K562 (cell line): ENCODE results near the gene VILL. TPM values are rescaled to one million over a fixed set of nuclear protein-coding genes. Genes with fewer than 3 reads are reported as not detected.

ENCODE experiments used
- CHCHD3 ChIP-seq: fragments of 250-450 bp; sonication (Bioruptor Pico); IDR thresholded peaks from 2 replicates; pipeline ENCODE4 v2.1.2; 2022; ENCODE audit warnings: mild to moderate bottlenecking
- CSDE1 ChIP-seq, 2 experiments: fragments of 450-650 bp; IDR thresholded peaks; 2 replicates each; pipeline ENCODE4 v1.6.1; 2016; ENCODE audit warnings: mild to moderate bottlenecking in 1 of 2
- CTBP1 ChIP-seq: fragments of 450-650 bp; IDR thresholded peaks from 2 replicates; pipeline ENCODE4 v1.6.1; 2016; ENCODE audit warnings: borderline replicate concordance
- DPF2 ChIP-seq: fragments of 450-650 bp; IDR thresholded peaks from 2 replicates; pipeline ENCODE4 v1.6.1; 2016
- FOSL1 ChIP-seq: fragments of 200-800 bp; sonication (Bioruptor generic); conservative IDR thresholded peaks from 2 replicates; pipeline ENCODE4 v1.6.1; 2016; ENCODE audit warnings: missing genetic modification characterization, missing compliant biosample characterization
- GTF2E2 ChIP-seq: fragments of 200-800 bp; sonication (Bioruptor generic); IDR thresholded peaks from 2 replicates; pipeline ENCODE4 v1.6.1; 2016; ENCODE audit warnings: missing genetic modification characterization, missing compliant biosample characterization
- HDGF ChIP-seq: fragments of 450-650 bp; IDR thresholded peaks from 2 replicates; pipeline ENCODE4 v1.6.1; 2016
- JUNB ChIP-seq: fragments of 450-650 bp; formaldehyde crosslinking; conservative IDR thresholded peaks from 2 replicates; pipeline ENCODE4 v1.4.0; 2020; ENCODE audit warnings: mild to moderate bottlenecking
- KDM1A ChIP-seq, 2 experiments: fragments of 450-650 bp; IDR thresholded peaks; 2 replicates each; pipeline ENCODE4 v1.6.1; 2016; ENCODE audit warnings: mild to moderate bottlenecking in 2 of 2
- MYC ChIP-seq, 2 experiments: fragments of 250-450 bp in 1 of 2; sonication (Bioruptor Pico) in 1 of 2; IDR thresholded peaks; 2 replicates each; pipeline versions ENCODE4 v1.5.1 to v1.6.1; 2012 to 2021; ENCODE audit warnings: low read depth in 2 of 2, borderline replicate concordance in 1 of 2, improper control_type of control experiment in 1 of 2, low read length in 1 of 2, mild to moderate bottlenecking in 1 of 2, moderate library complexity in 1 of 2
- NFIC ChIP-seq: fragments of 450-650 bp; IDR thresholded peaks from 2 replicates; pipeline ENCODE4 v1.6.1; 2017; ENCODE audit warnings: mild to moderate bottlenecking, inconsistent platforms
- NR2C2 ChIP-seq, 2 experiments: fragments of 200-800 bp in 1 of 2; sonication (Bioruptor generic) in 1 of 2; sonication (generic) in 1 of 2; formaldehyde crosslinking in 1 of 2; IDR thresholded peaks; 2 replicates each; pipeline versions ENCODE4 v1.6.1 to v1.8.0; 2016 to 2022; ENCODE audit warnings: mild to moderate bottlenecking in 1 of 2, missing compliant biosample characterization in 1 of 2, missing genetic modification characterization in 1 of 2, missing genetic modification reagents in 1 of 2
- POLR2AphosphoS5 ChIP-seq: IDR thresholded peaks from 2 replicates; pipeline ENCODE4 v1.6.1; 2011; ENCODE audit warnings: mild to moderate bottlenecking, low read depth, low read length, moderate library complexity; ENCODE audit not compliant: control insufficient read depth, insufficient read depth
- SOX6 ChIP-seq: fragments of 450-650 bp; IDR thresholded peaks from 2 replicates; pipeline ENCODE4 v1.6.1; 2014; ENCODE audit warnings: mild to moderate bottlenecking
- SREBF2 ChIP-seq: sonication (generic); formaldehyde crosslinking; IDR thresholded peaks from 2 replicates; pipeline ENCODE4 v1.4.0; 2020; ENCODE audit warnings: mild to moderate bottlenecking, missing genetic modification reagents
- TRIM24 ChIP-seq, 2 experiments: fragments of 450-650 bp; IDR thresholded peaks; 2 replicates each; pipeline ENCODE4 v1.6.1; 2016
- U2AF1 ChIP-seq: fragments of 200-400 bp; formaldehyde crosslinking; optimal IDR thresholded peaks from 2 replicates; pipeline ENCODE3; 2017; ENCODE audit warnings: mild to moderate bottlenecking, low read depth, low read length, moderate library complexity
- XRCC5 ChIP-seq: fragments of 200-400 bp; formaldehyde crosslinking; IDR thresholded peaks from 2 replicates; pipeline ENCODE4 v1.6.1; 2017; ENCODE audit warnings: low read depth, mild to moderate bottlenecking, low read length
- ZBTB17 ChIP-seq: fragments of 450-650 bp; formaldehyde crosslinking; IDR thresholded peaks from 2 replicates; pipeline ENCODE4 v1.4.0; 2020; ENCODE audit warnings: mild to moderate bottlenecking
- ZNF146 ChIP-seq: IDR thresholded peaks from one replicate; pipeline ENCODE4 v1.6.1; 2018; ENCODE audit warnings: missing compliant biosample characterization; ENCODE audit not compliant: unreplicated experiment
- ZNF3 ChIP-seq: fragments of 250-450 bp; sonication (Bioruptor Pico); IDR thresholded peaks from 2 replicates; pipeline ENCODE4 v1.5.0; 2021; ENCODE audit warnings: mild to moderate bottlenecking, moderate library complexity
- ZNF316 ChIP-seq: fragments of 450-650 bp; IDR thresholded peaks from 2 replicates; pipeline ENCODE4 v1.6.1; 2016
- ZNF785 ChIP-seq: fragments of 250-450 bp; sonication (Bioruptor Pico); IDR thresholded peaks from 2 replicates; pipeline ENCODE4 v1.4.0; 2020; ENCODE audit warnings: mild to moderate bottlenecking
- polyA plus RNA-seq, 8 experiments: library from polyadenylated mRNA; depleted of rRNA in 4 of 8; stranded (reverse) in 5 of 8; unstranded in 3 of 8; fragments of >200 nt; fragmentation: Nextera tagmentation in 2 of 8; fragmentation: Illumina TruSeq in 1 of 8; extraction: Ambion mirVana in 2 of 8; extraction: Trizol in 1 of 8; gene quantifications; 2 replicates each; pipeline versions ENCODE4 v1.2.1 to v1.2.3, GENCODE V29; 2011 to 2014; ENCODE audit warnings: inconsistent platforms in 1 of 8, missing spikeins in 1 of 8
- total RNA-seq, 7 experiments: library from RNA; depleted of rRNA in 6 of 7; stranded (reverse); fragments of >200 nt in 6 of 7; fragmentation: Illumina TruSeq in 2 of 7; extraction: Trizol in 2 of 7; gene quantifications; 2 replicates each; pipeline versions ENCODE4 v1.2.1 to v1.2.3, GENCODE V29; 2011 to 2021; ENCODE audit warnings: low replicate concordance in 1 of 7
- TF ChIP-seq, protein P1 (sequence below): fragments of 250-450 bp; sonication (Bioruptor Pico); IDR thresholded peaks from 2 replicates; pipeline ENCODE4 v1.5.0; 2021; ENCODE audit warnings: mild to moderate bottlenecking, borderline replicate concordance
- TF ChIP-seq, protein P2 (sequence below): fragments of 450-650 bp; IDR thresholded peaks from 2 replicates; pipeline ENCODE4 v1.6.1; 2016
- TF ChIP-seq, protein P3 (sequence below): sonication (generic); formaldehyde crosslinking; IDR thresholded peaks from 2 replicates; pipeline ENCODE4 v1.8.0; 2022; ENCODE audit warnings: mild to moderate bottlenecking, missing genetic modification reagents, borderline replicate concordance

Gene VILL
- total and polyA plus RNA-seq, 9 of the 15 experiments (the other 6 are each of a cell fraction or from before 2014, with no cell fraction given) = 0.11 to 16.0 (median 8.8) TPM

DNA sequence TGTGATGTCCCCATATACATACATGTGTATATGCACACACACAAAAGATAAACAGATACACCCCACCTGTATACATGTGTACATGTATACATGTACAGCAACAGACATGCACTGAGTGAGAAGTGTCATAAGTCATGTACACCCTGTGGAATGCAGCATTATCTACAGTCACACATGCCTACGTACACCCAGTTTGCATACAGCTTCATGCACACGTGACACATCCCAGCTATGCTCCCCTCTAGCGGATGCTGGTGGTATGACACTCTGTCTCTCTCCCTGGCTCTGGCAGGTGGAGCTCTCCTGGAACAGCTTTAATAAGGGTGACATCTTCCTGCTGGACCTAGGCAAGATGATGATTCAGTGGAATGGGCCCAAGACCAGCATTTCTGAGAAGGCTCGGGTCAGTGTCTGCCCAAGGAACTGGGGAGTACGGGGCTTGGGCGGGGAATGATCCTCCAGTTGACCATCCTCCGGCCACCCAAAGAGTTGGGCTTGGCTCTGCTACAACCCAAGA, 6.3 kb downstream of the VILL start (continued):
- TF ChIP-seq, protein P1, sequence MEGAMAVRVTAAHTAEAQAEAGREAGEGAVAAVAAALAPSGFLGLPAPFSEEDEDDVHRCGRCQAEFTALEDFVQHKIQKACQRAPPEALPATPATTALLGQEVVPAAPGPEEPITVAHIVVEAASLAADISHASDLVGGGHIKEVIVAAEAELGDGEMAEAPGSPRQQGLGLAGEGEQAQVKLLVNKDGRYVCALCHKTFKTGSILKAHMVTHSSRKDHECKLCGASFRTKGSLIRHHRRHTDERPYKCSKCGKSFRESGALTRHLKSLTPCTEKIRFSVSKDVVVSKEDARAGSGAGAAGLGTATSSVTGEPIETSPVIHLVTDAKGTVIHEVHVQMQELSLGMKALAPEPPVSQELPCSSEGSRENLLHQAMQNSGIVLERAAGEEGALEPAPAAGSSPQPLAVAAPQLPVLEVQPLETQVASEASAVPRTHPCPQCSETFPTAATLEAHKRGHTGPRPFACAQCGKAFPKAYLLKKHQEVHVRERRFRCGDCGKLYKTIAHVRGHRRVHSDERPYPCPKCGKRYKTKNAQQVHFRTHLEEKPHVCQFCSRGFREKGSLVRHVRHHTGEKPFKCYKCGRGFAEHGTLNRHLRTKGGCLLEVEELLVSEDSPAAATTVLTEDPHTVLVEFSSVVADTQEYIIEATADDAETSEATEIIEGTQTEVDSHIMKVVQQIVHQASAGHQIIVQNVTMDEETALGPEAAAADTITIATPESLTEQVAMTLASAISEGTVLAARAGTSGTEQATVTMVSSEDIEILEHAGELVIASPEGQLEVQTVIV (CRISPR knock-in tag) = 0 out of 2 replicates have a peak, but pooled peaks have one; percentile 21
- TF ChIP-seq CSDE1 (IDR thresholded peaks at IDR 0.05) (0 out of 4 replicates have a peak, but pooled peaks of 1 of the 2 experiments have one; percentile 30), HDGF (peak; percentile 83), U2AF1 (no peak), JUNB (CRISPR knock-in tag) (no peak), ZNF146 (CRISPR knock-in tag) (no peak), TRIM24 (IDR thresholded peaks at IDR 0.05) (peak; percentile 30 to 55; a peak in 1 of 4 replicates), XRCC5 (peak; percentile 83; the same call in 1 of the 2 replicates), CTBP1 (peak; percentile 82), MYC (IDR thresholded peaks at IDR 0.05; ENCODE audit: low read depth, low read length) (peak; percentile 94), MYC (CRISPR knock-in tag; IDR thresholded peaks at IDR 0.05; ENCODE audit: borderline replicate concordance, low read depth) (no peak; the same call in 1 of the 2 replicates), DPF2 (peak; percentile 79), ZNF785 (CRISPR knock-in tag) (no peak), ZNF316 (no peak), POLR2AphosphoS5 (peak; percentile 47; the same call in 1 of the 2 replicates), NR2C2 (CRISPR knock-in tag; IDR thresholded peaks at IDR 0.05) (0 out of 2 replicates have a peak, but pooled peaks have one; percentile 32), NR2C2 (tag; IDR thresholded peaks at IDR 0.05) (no peak), GTF2E2 (tag) (no peak), KDM1A (IDR thresholded peaks at IDR 0.05) (peak; percentile 59 to 100), CHCHD3 (CRISPR knock-in tag) (no peak), FOSL1 (tag) (0 out of 2 replicates have a peak, but pooled peaks have one; percentile 40), ZNF3 (CRISPR knock-in tag) (no peak), ZBTB17 (CRISPR knock-in tag) (peak; percentile 66; the same call in 1 of the 2 replicates), NFIC (no peak; the same call in 1 of the 2 replicates), SREBF2 (CRISPR knock-in tag) (no peak), SOX6 (peak; percentile 61; the same call in 1 of the 2 replicates)
- TF ChIP-seq, protein P2, sequence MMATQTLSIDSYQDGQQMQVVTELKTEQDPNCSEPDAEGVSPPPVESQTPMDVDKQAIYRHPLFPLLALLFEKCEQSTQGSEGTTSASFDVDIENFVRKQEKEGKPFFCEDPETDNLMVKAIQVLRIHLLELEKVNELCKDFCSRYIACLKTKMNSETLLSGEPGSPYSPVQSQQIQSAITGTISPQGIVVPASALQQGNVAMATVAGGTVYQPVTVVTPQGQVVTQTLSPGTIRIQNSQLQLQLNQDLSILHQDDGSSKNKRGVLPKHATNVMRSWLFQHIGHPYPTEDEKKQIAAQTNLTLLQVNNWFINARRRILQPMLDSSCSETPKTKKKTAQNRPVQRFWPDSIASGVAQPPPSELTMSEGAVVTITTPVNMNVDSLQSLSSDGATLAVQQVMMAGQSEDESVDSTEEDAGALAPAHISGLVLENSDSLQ = peak; percentile 77
- TF ChIP-seq, protein P3, sequence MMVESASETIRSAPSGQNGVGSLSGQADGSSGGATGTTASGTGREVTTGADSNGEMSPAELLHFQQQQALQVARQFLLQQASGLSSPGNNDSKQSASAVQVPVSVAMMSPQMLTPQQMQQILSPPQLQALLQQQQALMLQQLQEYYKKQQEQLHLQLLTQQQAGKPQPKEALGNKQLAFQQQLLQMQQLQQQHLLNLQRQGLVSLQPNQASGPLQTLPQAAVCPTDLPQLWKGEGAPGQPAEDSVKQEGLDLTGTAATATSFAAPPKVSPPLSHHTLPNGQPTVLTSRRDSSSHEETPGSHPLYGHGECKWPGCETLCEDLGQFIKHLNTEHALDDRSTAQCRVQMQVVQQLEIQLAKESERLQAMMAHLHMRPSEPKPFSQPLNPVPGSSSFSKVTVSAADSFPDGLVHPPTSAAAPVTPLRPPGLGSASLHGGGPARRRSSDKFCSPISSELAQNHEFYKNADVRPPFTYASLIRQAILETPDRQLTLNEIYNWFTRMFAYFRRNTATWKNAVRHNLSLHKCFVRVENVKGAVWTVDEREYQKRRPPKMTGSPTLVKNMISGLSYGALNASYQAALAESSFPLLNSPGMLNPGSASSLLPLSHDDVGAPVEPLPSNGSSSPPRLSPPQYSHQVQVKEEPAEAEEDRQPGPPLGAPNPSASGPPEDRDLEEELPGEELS (CRISPR knock-in tag) = no peak
